ENCODE results near the gene CFAP20DC.

The CFAP20DC gene

GRCh38 chr3:58751882-58752567, 297.8 kb downstream of the CFAP20DC start:
- Histone ChIP-seq H3K9ac (no peak overlapping the region), H3K79me2 (ENCODE audit: insufficient read depth, low read depth) (no peaks in the 10 kb centered on the region), H3K4me2 (no peak overlapping the region), H3K36me3 (ENCODE audit: insufficient read depth) (no peaks in the 10 kb centered on the region), H3K27ac (no peak overlapping the region), H4K20me1 (ENCODE audit: insufficient read depth) (no peaks in the 10 kb centered on the region), H3K27me3 (ENCODE audit: insufficient read depth, low read depth) (no peaks in the 10 kb centered on the region), H2AFZ (ENCODE audit: low read depth) (no peak overlapping the region), H3K4me1 (ENCODE audit: low read depth, poor library complexity, severe bottlenecking) (no peaks in the 10 kb centered on the region), H3K4me3 (IDR thresholded peaks at IDR 0.05; ENCODE audit: insufficient read depth, low read depth, low read length) (no peak overlapping the region)
- TF ChIP-seq, protein P1, sequence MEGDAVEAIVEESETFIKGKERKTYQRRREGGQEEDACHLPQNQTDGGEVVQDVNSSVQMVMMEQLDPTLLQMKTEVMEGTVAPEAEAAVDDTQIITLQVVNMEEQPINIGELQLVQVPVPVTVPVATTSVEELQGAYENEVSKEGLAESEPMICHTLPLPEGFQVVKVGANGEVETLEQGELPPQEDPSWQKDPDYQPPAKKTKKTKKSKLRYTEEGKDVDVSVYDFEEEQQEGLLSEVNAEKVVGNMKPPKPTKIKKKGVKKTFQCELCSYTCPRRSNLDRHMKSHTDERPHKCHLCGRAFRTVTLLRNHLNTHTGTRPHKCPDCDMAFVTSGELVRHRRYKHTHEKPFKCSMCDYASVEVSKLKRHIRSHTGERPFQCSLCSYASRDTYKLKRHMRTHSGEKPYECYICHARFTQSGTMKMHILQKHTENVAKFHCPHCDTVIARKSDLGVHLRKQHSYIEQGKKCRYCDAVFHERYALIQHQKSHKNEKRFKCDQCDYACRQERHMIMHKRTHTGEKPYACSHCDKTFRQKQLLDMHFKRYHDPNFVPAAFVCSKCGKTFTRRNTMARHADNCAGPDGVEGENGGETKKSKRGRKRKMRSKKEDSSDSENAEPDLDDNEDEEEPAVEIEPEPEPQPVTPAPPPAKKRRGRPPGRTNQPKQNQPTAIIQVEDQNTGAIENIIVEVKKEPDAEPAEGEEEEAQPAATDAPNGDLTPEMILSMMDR (conservative IDR thresholded peaks at IDR 0.05; ENCODE audit: low read depth, low read length): no peak

DNA sequence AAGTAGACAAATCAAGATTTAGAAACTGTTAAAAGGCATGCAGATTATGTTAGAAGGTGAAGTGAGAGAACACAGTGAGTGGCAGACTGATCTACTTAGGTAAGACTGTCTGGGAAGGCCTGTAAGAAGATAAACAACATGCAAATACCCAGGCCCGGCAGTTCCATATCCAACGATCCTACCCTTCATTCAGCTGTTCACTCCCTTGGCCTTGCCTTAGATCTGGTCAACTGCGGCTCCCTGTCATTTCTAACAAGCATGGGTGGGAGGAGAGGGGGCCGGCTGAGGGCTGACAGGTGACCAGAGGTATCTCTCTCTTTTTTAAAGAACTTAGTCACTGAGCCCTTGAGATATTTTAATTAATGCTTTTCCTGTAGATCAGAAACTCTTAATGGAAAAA, 298.6 kb downstream of the CFAP20DC start:
- H3K36me3 ChIP-seq (ENCODE audit: insufficient read depth): no peaks in the 10 kb centered on the region
- no peak overlapping the region for H3K27ac ChIP-seq
- H3K4me3 ChIP-seq (IDR thresholded peaks at IDR 0.05; ENCODE audit: insufficient read depth, low read depth, low read length): no peak overlapping the region
- no peaks in the 10 kb centered on the region for H3K79me2 ChIP-seq (ENCODE audit: insufficient read depth, low read depth)
- no peaks in the 10 kb centered on the region for H3K27me3 ChIP-seq (ENCODE audit: insufficient read depth, low read depth)
- H3K4me1 ChIP-seq (ENCODE audit: low read depth, poor library complexity, severe bottlenecking): no peaks in the 10 kb centered on the region
- H4K20me1 ChIP-seq (ENCODE audit: insufficient read depth): no peaks in the 10 kb centered on the region
- no peak overlapping the region for H3K4me2 ChIP-seq
- TF ChIP-seq, protein P1 (conservative IDR thresholded peaks at IDR 0.05; ENCODE audit: low read depth, low read length): no peak
- no peak overlapping the region for H2AFZ ChIP-seq (ENCODE audit: low read depth)
- no peak overlapping the region for H3K9ac ChIP-seq

- no peak overlapping the region for H3K27ac ChIP-seq
- H3K79me2 ChIP-seq (ENCODE audit: insufficient read depth, low read depth): no peaks in the 10 kb centered on the region
- no peaks in the 10 kb centered on the region for H3K4me1 ChIP-seq (ENCODE audit: low read depth, poor library complexity, severe bottlenecking)
- H3K4me3 ChIP-seq (IDR thresholded peaks at IDR 0.05; ENCODE audit: insufficient read depth, low read depth, low read length): no peak overlapping the region
- TF ChIP-seq, protein P1 (conservative IDR thresholded peaks at IDR 0.05; ENCODE audit: low read depth, low read length): no peak
- H3K36me3 ChIP-seq (ENCODE audit: insufficient read depth): no peaks in the 10 kb centered on the region
- no peaks in the 10 kb centered on the region for H4K20me1 ChIP-seq (ENCODE audit: insufficient read depth)
- no peaks in the 10 kb centered on the region for H3K27me3 ChIP-seq (ENCODE audit: insufficient read depth, low read depth)
- no peak overlapping the region for H3K4me2 ChIP-seq
- no peak overlapping the region for H3K9ac ChIP-seq
- H2AFZ ChIP-seq (ENCODE audit: low read depth): no peak overlapping the region
Observed at GRCh38 chr3:58749948-58750347, 299.9 kb downstream of the CFAP20DC start.

- TF ChIP-seq, protein P1 (conservative IDR thresholded peaks at IDR 0.05; ENCODE audit: low read depth, low read length): no peak
- no peaks in the 10 kb centered on the region for H3K36me3 ChIP-seq (ENCODE audit: insufficient read depth)
- H4K20me1 ChIP-seq (ENCODE audit: insufficient read depth): no peaks in the 10 kb centered on the region
- no peak overlapping the region for H3K9ac ChIP-seq
- no peaks in the 10 kb centered on the region for H3K4me1 ChIP-seq (ENCODE audit: low read depth, poor library complexity, severe bottlenecking)
- H3K79me2 ChIP-seq (ENCODE audit: insufficient read depth, low read depth): no peaks in the 10 kb centered on the region
- no peak overlapping the region for H3K4me3 ChIP-seq (IDR thresholded peaks at IDR 0.05; ENCODE audit: insufficient read depth, low read depth, low read length)
- no peak overlapping the region for H2AFZ ChIP-seq (ENCODE audit: low read depth)
- no peak overlapping the region for H3K27ac ChIP-seq
- H3K4me2 ChIP-seq: no peak overlapping the region
- H3K27me3 ChIP-seq (ENCODE audit: insufficient read depth, low read depth): no peaks in the 10 kb centered on the region
Observed at GRCh38 chr3:58748024-58748423, 301.8 kb downstream of the CFAP20DC start.
